ENCODE results near the gene RAMP1.

RAMP1 gene

GRCh38 chr2:237862528-237862895, 3.1 kb downstream of the RAMP1 start:
- in situ Hi-C loops (cut with HindIII; ENCODE audit: low sequenced_read_pairs) = no loop called here
- no peak overlapping the region for H3K4me3 ChIP-seq (ENCODE audit: low read depth, low read length)
- DNase-seq (ENCODE audit: low read depth) = no peak
- no peak for TF ChIP-seq CTCF (IDR thresholded peaks at IDR 0.05; ENCODE audit: low read depth, low read length, missing control alignments)

GRCh38 chr2:237863102-237863511, 3.7 kb downstream of the RAMP1 start:
- TF ChIP-seq CTCF (IDR thresholded peaks at IDR 0.05; ENCODE audit: low read depth, low read length, missing control alignments) = no peak
- in situ Hi-C loops (cut with HindIII; ENCODE audit: low sequenced_read_pairs) = no loop called here

GRCh38 chr2:237863689-237864443, 4.4 kb downstream of the RAMP1 start:
- no peak for DNase-seq (ENCODE audit: low read depth)
- no peak for TF ChIP-seq CTCF (IDR thresholded peaks at IDR 0.05; ENCODE audit: low read depth, low read length, missing control alignments)
- H3K4me3 ChIP-seq (ENCODE audit: low read depth, low read length) = no peak overlapping the region
- in situ Hi-C loops (cut with HindIII; ENCODE audit: low sequenced_read_pairs) = no loop called here

More at GRCh38 chr2:237863102-237863511, 3.7 kb downstream of the RAMP1 start:
- no peak overlapping the region for H3K4me3 ChIP-seq (ENCODE audit: low read depth, low read length)
- DNase-seq (ENCODE audit: low read depth) = no peak

GRCh38 chr2:237864444-237864931, 5.1 kb downstream of the RAMP1 start:
- no peak for DNase-seq (ENCODE audit: low read depth)
- H3K4me3 ChIP-seq (ENCODE audit: low read depth, low read length) = no peak overlapping the region
- TF ChIP-seq CTCF (IDR thresholded peaks at IDR 0.05; ENCODE audit: low read depth, low read length, missing control alignments) = no peak
- in situ Hi-C loops (cut with HindIII; ENCODE audit: low sequenced_read_pairs) = no loop called here

GRCh38 chr2:237864940-237865622, 5.7 kb downstream of the RAMP1 start:
- no peak overlapping the region for H3K4me3 ChIP-seq (ENCODE audit: low read depth, low read length)
- TF ChIP-seq CTCF (IDR thresholded peaks at IDR 0.05; ENCODE audit: low read depth, low read length, missing control alignments) = no peak
- no peak for DNase-seq (ENCODE audit: low read depth)
- in situ Hi-C loops (cut with HindIII; ENCODE audit: low sequenced_read_pairs) = no loop called here

GRCh38 chr2:237865623-237866041, 6.2 kb downstream of the RAMP1 start:
- no peak for DNase-seq (ENCODE audit: low read depth)
- H3K4me3 ChIP-seq (ENCODE audit: low read depth, low read length) = no peak overlapping the region
- in situ Hi-C loops (cut with HindIII; ENCODE audit: low sequenced_read_pairs) = no loop called here
- no peak for TF ChIP-seq CTCF (IDR thresholded peaks at IDR 0.05; ENCODE audit: low read depth, low read length, missing control alignments)

Data from astrocyte of the cerebellum (primary cell).